HL-60 (cell line): Measurements from ENCODE around the gene AKAP7.

ENCODE experiments used
- DNase-seq, 2 experiments: peaks; one replicate each; pipeline ENCODE4 v3.0.0-alpha.2; 2010 to 2020; ENCODE audit warnings: low read depth in 1 of 2, low spot score in 1 of 2
- H3K27ac ChIP-seq: fragments of 250-450 bp; sonication (Bioruptor Pico); replicated peaks from 2 replicates; pipeline ENCODE4 v1.5.1; 2020; ENCODE audit warnings: mild to moderate bottlenecking, moderate library complexity
- H3K27me3 ChIP-seq: fragments of 250-450 bp; sonication (Bioruptor Pico); 2 replicates; pipeline ENCODE4 v1.5.1; 2021; ENCODE audit warnings: mild to moderate bottlenecking, moderate library complexity; ENCODE audit not compliant: insufficient read depth, poor library complexity, severe bottlenecking
- H3K4me3 ChIP-seq: replicated peaks from 2 replicates; pipeline ENCODE4 v1.5.1; 2011; ENCODE audit warnings: mild to moderate bottlenecking, control low read depth, low read length; ENCODE audit not compliant: insufficient read depth
- GABPA ChIP-seq: IDR thresholded peaks from 2 replicates; pipeline ENCODE4 v1.6.1; 2012; ENCODE audit warnings: low read depth
- POLR2AphosphoS5 ChIP-seq: IDR thresholded peaks from 2 replicates; pipeline ENCODE4 v1.6.1; 2012; ENCODE audit warnings: low read depth
- SPI1 ChIP-seq: IDR thresholded peaks from 2 replicates; pipeline ENCODE4 v1.6.1; 2012; ENCODE audit warnings: low read depth, mild to moderate bottlenecking, borderline replicate concordance
- TF ChIP-seq, protein P1 (sequence below): IDR thresholded peaks from one replicate; pipeline ENCODE4 v1.5.1; 2011; ENCODE audit warnings: low read length, control low read depth, inconsistent platforms; ENCODE audit not compliant: insufficient read depth
- TF ChIP-seq, protein P2 (sequence below): IDR thresholded peaks from 2 replicates; pipeline ENCODE4 v1.6.1; 2012; ENCODE audit warnings: low read depth; ENCODE audit not compliant: insufficient replicate concordance

Gene AKAP7

DNA sequence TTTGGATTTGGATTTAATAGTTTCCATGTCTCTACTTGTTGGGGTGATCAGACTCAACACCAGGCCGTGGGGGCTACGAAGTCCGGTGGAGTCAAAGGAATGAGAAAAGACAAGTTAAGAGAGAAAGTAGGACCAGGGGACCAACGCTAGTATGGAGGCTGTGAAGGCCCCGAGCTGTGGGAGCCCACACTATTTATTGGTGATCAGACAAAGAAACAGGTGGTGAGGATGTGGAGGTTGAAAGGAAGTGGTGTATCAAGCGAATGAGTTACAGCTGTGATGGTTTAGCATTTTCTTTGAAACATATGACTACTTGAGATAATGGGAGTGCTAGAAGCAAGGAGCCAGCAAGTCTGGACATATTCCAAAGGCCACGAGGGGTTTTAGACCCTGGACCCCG lies 62.4 kb downstream of the AKAP7 start:
- H3K4me3 ChIP-seq: no peak overlapping the region
- TF ChIP-seq, protein P1, sequence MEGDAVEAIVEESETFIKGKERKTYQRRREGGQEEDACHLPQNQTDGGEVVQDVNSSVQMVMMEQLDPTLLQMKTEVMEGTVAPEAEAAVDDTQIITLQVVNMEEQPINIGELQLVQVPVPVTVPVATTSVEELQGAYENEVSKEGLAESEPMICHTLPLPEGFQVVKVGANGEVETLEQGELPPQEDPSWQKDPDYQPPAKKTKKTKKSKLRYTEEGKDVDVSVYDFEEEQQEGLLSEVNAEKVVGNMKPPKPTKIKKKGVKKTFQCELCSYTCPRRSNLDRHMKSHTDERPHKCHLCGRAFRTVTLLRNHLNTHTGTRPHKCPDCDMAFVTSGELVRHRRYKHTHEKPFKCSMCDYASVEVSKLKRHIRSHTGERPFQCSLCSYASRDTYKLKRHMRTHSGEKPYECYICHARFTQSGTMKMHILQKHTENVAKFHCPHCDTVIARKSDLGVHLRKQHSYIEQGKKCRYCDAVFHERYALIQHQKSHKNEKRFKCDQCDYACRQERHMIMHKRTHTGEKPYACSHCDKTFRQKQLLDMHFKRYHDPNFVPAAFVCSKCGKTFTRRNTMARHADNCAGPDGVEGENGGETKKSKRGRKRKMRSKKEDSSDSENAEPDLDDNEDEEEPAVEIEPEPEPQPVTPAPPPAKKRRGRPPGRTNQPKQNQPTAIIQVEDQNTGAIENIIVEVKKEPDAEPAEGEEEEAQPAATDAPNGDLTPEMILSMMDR: no peak
- TF ChIP-seq POLR2AphosphoS5 (no peak), SPI1 (no peak), GABPA (no peak)
- TF ChIP-seq, protein P2, sequence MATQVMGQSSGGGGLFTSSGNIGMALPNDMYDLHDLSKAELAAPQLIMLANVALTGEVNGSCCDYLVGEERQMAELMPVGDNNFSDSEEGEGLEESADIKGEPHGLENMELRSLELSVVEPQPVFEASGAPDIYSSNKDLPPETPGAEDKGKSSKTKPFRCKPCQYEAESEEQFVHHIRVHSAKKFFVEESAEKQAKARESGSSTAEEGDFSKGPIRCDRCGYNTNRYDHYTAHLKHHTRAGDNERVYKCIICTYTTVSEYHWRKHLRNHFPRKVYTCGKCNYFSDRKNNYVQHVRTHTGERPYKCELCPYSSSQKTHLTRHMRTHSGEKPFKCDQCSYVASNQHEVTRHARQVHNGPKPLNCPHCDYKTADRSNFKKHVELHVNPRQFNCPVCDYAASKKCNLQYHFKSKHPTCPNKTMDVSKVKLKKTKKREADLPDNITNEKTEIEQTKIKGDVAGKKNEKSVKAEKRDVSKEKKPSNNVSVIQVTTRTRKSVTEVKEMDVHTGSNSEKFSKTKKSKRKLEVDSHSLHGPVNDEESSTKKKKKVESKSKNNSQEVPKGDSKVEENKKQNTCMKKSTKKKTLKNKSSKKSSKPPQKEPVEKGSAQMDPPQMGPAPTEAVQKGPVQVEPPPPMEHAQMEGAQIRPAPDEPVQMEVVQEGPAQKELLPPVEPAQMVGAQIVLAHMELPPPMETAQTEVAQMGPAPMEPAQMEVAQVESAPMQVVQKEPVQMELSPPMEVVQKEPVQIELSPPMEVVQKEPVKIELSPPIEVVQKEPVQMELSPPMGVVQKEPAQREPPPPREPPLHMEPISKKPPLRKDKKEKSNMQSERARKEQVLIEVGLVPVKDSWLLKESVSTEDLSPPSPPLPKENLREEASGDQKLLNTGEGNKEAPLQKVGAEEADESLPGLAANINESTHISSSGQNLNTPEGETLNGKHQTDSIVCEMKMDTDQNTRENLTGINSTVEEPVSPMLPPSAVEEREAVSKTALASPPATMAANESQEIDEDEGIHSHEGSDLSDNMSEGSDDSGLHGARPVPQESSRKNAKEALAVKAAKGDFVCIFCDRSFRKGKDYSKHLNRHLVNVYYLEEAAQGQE: no peak

DNA sequence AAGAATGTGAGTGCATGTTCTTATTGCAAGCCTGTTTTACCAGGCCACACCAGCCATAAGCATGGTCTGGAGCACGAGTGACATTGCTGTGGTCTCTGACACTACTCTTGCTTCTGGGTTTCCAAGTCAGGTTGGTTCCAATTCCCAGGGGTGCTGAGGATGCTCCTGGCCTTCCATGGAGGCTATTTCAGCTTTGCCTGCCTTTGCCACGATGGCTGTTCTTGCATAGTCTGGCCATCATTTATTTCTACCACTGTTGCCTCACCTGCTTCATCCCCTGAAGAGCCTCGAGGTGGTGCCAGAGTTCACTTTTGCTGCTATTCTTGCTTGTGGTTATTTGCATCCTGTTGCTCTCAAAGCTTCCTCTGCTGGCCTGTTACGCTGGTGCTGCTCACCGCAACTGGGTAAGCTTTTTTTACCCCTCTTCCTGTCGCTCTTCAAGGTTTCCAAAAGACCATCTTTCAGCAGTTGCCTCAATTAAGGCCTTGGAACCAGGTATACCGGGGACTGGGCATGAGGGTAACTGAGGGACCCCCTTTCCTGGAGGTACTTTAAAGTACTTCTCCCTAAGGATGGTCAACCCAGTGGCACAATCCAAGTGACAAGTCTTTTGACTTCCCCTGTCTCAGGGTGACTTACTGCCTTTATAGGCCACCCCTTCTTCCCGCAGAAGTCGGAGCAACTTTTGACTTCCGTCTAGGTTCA lies 64.5 kb downstream of the AKAP7 start:
- no peak overlapping the region for H3K27ac ChIP-seq
- TF ChIP-seq, protein P2: peak; percentile 21
- TF ChIP-seq SPI1: no peak
- TF ChIP-seq, protein P1: peak; percentile 78
- no peaks in the 10 kb centered on the region for H3K27me3 ChIP-seq
- DNase-seq: peak; percentile 31 to 64
- H3K4me3 ChIP-seq: no peak overlapping the region

More for the DNA sequence above, 62.4 kb downstream of the AKAP7 start:
- DNase-seq: no peak
- H3K27ac ChIP-seq: no peak overlapping the region
- no peaks in the 10 kb centered on the region for H3K27me3 ChIP-seq

DNA sequence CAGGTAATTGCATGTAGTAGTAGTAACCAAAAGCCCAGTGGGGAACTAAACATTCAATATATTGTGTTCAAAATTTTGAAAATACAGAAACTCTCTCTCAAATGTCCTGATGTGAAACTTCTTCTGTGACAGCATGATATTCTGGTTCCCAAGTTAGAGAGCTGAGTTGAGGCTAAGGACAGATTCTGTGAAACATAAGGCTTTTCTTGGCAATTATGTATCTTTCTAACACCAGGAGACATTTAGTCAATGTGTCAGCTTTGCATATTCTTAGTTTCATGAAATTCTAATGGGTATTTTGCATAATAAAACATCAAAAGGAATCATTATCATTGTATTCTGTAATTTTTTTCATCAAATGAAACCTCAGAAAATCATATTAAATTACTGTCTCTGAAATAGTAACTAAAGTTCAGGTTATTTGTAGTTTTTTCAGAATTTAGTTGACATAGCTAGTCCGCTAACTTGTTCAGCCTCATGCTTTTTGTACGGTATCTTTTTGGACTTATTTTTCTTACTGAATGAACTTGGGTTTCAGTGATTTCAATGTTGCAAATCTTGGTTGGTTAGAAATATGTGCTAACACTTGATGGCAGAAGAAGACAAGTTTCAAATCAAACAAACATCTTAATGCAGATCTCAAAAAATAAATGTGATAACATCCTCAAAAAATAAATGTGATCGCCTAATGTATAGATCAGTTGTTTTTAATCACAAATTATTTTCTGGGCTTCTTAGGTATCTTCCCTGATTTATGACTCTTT lies 70.4 kb downstream of the AKAP7 start:
- Histone ChIP-seq H3K27me3 (no peaks in the 10 kb centered on the region), H3K4me3 (no peak overlapping the region), H3K27ac (no peak overlapping the region)
- DNase-seq: no peak
- TF ChIP-seq, protein P2: no peak
- TF ChIP-seq, protein P1: no peak
- TF ChIP-seq POLR2AphosphoS5 (no peak), SPI1 (no peak), GABPA (no peak)
